HepG2 (cell line): ENCODE data around the gene ZNF764. TPM values are rescaled to one million over a fixed set of nuclear protein-coding genes. Genes with fewer than 3 reads are reported as not detected.
A peak's percentile ranks its signal among the peaks of the same experiment; 100 is the strongest.

ENCODE experiments used
- ATAC-seq: fragments of 200-7000 bp; cut with Tn5 transposase; 3 replicates; pipeline ENCODE4 v1.9.1; 2020; ENCODE audit warnings: mild to moderate bottlenecking, moderate library complexity
- BruUV-seq: library from RNA; stranded (reverse); fragments of 400-500 nt; replicated peaks from 2 replicates; lab custom pipeline; 2021; lab: Mats Ljungman, UMichigan
- CTCF ChIA-PET: fragments of 300-600 bp; formaldehyde crosslinking; extraction: SDS; loops from one replicate; lab custom pipeline; 2021; ENCODE audit warnings: low total read pairs, inconsistent platforms, low intra/inter-chr PET ratio; lab: Yijun Ruan, JAX
- POLR2A ChIA-PET: fragments of 350-600 bp; sonication (Branson Sonifier 250); formaldehyde crosslinking; loops from one replicate; lab custom pipeline; 2020; ENCODE audit warnings: antibody characterized with exemption, inconsistent platforms; lab: Yijun Ruan, JAX
- DNase-seq: peaks from one replicate; pipeline ENCODE4 v3.0.0-alpha.2; 2015; ENCODE audit warnings: low spot score
- FAIRE-seq: peaks from 3 replicates; lab custom pipeline; 2011; peaks lifted over from hg19 to GRCh38; lab: Jason Lieb, UNC
- H2AFZ ChIP-seq: one replicate; pipeline ENCODE4 v1.6.1; 2011; ENCODE audit warnings: low read length, inconsistent platforms
- H3K27ac ChIP-seq: fragments of 300-600 bp; 3 replicates; pipeline ENCODE4 v1.8.0; 2011; ENCODE audit warnings: mixed run types, mild to moderate bottlenecking, mixed read lengths, low read length, inconsistent platforms; ENCODE audit not compliant: insufficient read depth; ENCODE audit errors: extremely low read length
- H3K27me3 ChIP-seq, 2 experiments: fragments of 200-600 bp in 1 of 2; 2 replicates in 1 of 2; 3 replicates in 1 of 2; pipeline versions ENCODE4 v1.6.0 to v1.8.0; 2011; ENCODE audit warnings: low read length in 2 of 2, mild to moderate bottlenecking in 2 of 2, moderate library complexity in 2 of 2, inconsistent platforms in 1 of 2; ENCODE audit not compliant: insufficient read depth in 2 of 2, control insufficient read depth in 1 of 2
- H3K36me3 ChIP-seq, 2 experiments: fragments of 200-600 bp in 1 of 2; replicated peaks in 1 of 2; 2 replicates in 1 of 2; 3 replicates in 1 of 2; pipeline versions ENCODE4 v1.5.1 to v1.8.0; 2011; ENCODE audit warnings: low read length in 2 of 2, inconsistent platforms in 1 of 2; ENCODE audit not compliant: insufficient read depth in 2 of 2, control insufficient read depth in 1 of 2
- H3K4me1 ChIP-seq: 2 replicates; pipeline ENCODE4 v1.5.1; 2012; ENCODE audit warnings: low read length, inconsistent platforms; ENCODE audit not compliant: insufficient read depth
- H3K4me2 ChIP-seq: 2 replicates; pipeline ENCODE4 v1.6.0; 2011; ENCODE audit warnings: low read depth, low read length, inconsistent platforms
- H3K4me3 ChIP-seq, 3 experiments: fragments of 200-600 bp in 1 of 3; sonication (generic), shearing (Covaris generic) in 1 of 3; replicated peaks in 1 of 3; 2 replicates each; pipeline ENCODE4 v1.5.1; 2011 to 2016; ENCODE audit warnings: low read length in 3 of 3, inconsistent platforms in 2 of 3, low read depth in 2 of 3, mild to moderate bottlenecking in 2 of 3, control low read depth in 1 of 3, mixed read lengths in 1 of 3; ENCODE audit not compliant: insufficient read depth in 1 of 3
- H3K79me2 ChIP-seq: one replicate; pipeline ENCODE4 v1.6.1; 2011; ENCODE audit warnings: low read length, inconsistent platforms; ENCODE audit not compliant: insufficient read depth
- H3K9ac ChIP-seq: 2 replicates; pipeline ENCODE4 v1.6.0; 2011; ENCODE audit warnings: mild to moderate bottlenecking, low read depth, low read length, inconsistent platforms; ENCODE audit not compliant: insufficient read depth
- H3K9me3 ChIP-seq: 2 replicates; pipeline ENCODE4 v1.5.1; 2012; ENCODE audit warnings: mild to moderate bottlenecking, low read length
- H4K20me1 ChIP-seq: 2 replicates; pipeline ENCODE4 v1.6.0; 2011; ENCODE audit warnings: inconsistent platforms, mild to moderate bottlenecking, low read length, moderate library complexity; ENCODE audit not compliant: insufficient read depth
- GTF3A ChIP-seq: sonication (generic); formaldehyde crosslinking; conservative IDR thresholded peaks from 2 replicates; pipeline ENCODE4 v1.4.0; 2020; ENCODE audit warnings: mild to moderate bottlenecking, missing genetic modification reagents
- GZF1 ChIP-seq: sonication (generic); formaldehyde crosslinking; IDR thresholded peaks from 2 replicates; pipeline ENCODE4 v1.5.1; 2020; ENCODE audit warnings: mild to moderate bottlenecking, missing genetic modification reagents
- KDM5A ChIP-seq: fragments of 200-600 bp; sonication (generic); IDR thresholded peaks from 2 replicates; pipeline ENCODE4 v1.7.0; 2018; ENCODE audit warnings: antibody characterized with exemption, mild to moderate bottlenecking, low read length, borderline replicate concordance
- ZBTB42 ChIP-seq: sonication (generic); formaldehyde crosslinking; IDR thresholded peaks from 2 replicates; pipeline ENCODE4 v1.5.0; 2020; ENCODE audit warnings: mild to moderate bottlenecking, missing genetic modification reagents
- ZNF333 ChIP-seq: sonication (generic); formaldehyde crosslinking; IDR thresholded peaks from 2 replicates; pipeline ENCODE4 v1.4.0; 2020; ENCODE audit warnings: mild to moderate bottlenecking, missing genetic modification reagents, borderline replicate concordance
- ZNF567 ChIP-seq: sonication (generic); formaldehyde crosslinking; IDR thresholded peaks from 2 replicates; pipeline ENCODE4 v1.8.1; 2023; ENCODE audit warnings: mild to moderate bottlenecking, missing genetic modification reagents, borderline replicate concordance
- ZNF883 ChIP-seq: sonication (generic); formaldehyde crosslinking; IDR thresholded peaks from 2 replicates; pipeline ENCODE4 v1.5.1; 2020; ENCODE audit warnings: mild to moderate bottlenecking, missing genetic modification reagents; ENCODE audit errors: not compliant biosample characterization
- WGBS: methylation state at CpG from one replicate; pipeline ENCODE4 v1.1.6; 2017; ENCODE audit warnings: low lambda C conversion rate; 5-methylcytosine and 5-hydroxymethylcytosine counted together
- in situ Hi-C: cut with HindIII; loops from 2 replicates; pipeline ENCODE4 v1.10.0; 2017; ENCODE audit warnings: low pct_unique_long_range_greater_than_20kb; ENCODE audit not compliant: extremely low pct_ligation_motif_present
- intact Hi-C: fragments of 100-400 bp; cut with micrococcal nuclease; formaldehyde crosslinking; loops from one replicate; pipeline ENCODE4 v1.10.0; 2022; ENCODE audit not compliant: unreplicated experiment
- polyA plus RNA-seq, 8 experiments: library from polyadenylated mRNA; depleted of rRNA in 3 of 8; stranded (reverse) in 7 of 8; unstranded in 1 of 8; fragments of >200 nt; fragmentation: Illumina TruSeq in 4 of 8; extraction: Trizol in 4 of 8; gene quantifications; 2 replicates each; pipeline versions ENCODE4 v1.2.1 to v1.2.3, GENCODE V29; 2011 to 2016; ENCODE audit warnings: low read depth in 4 of 8, missing spikeins in 1 of 8, mixed read lengths in 1 of 8; ENCODE audit not compliant: insufficient read depth in 1 of 8
- total RNA-seq, 5 experiments: library from RNA; depleted of rRNA; stranded (reverse); fragments of >200 nt; fragmentation: Illumina TruSeq; extraction: Trizol; gene quantifications; 2 replicates each; pipeline ENCODE4 v1.2.3, GENCODE V29; 2016; ENCODE audit warnings: low read depth in 1 of 5
- TF ChIP-seq, protein P1 (sequence below): sonication (generic); formaldehyde crosslinking; IDR thresholded peaks from 2 replicates; pipeline ENCODE4 v1.9.0; 2021; ENCODE audit warnings: missing genetic modification reagents, borderline replicate concordance
- TF ChIP-seq, protein P2 (sequence below): sonication (generic); formaldehyde crosslinking; IDR thresholded peaks from 2 replicates; pipeline ENCODE4 v1.5.1; 2020; ENCODE audit warnings: missing genetic modification reagents, mild to moderate bottlenecking, borderline replicate concordance
- TF ChIP-seq, protein P3 (sequence below): sonication (generic); formaldehyde crosslinking; conservative IDR thresholded peaks from 2 replicates; pipeline ENCODE4 v1.4.0; 2020; ENCODE audit warnings: missing genetic modification reagents
- TF ChIP-seq, protein P4 (sequence below): sonication (generic); formaldehyde crosslinking; IDR thresholded peaks from 2 replicates; pipeline ENCODE4 v1.5.0; 2020; ENCODE audit warnings: missing genetic modification reagents
- TF ChIP-seq, protein P5 (sequence below): sonication (generic); formaldehyde crosslinking; IDR thresholded peaks from 2 replicates; pipeline ENCODE4 v1.5.0; 2020; ENCODE audit warnings: mild to moderate bottlenecking, missing genetic modification reagents

Gene ZNF764
- total and polyA plus RNA-seq, 2 of the 13 experiments (the other 11 are each of a cell fraction or from before 2014, with no cell fraction given) = 4.1 to 9.1 TPM

DNA sequence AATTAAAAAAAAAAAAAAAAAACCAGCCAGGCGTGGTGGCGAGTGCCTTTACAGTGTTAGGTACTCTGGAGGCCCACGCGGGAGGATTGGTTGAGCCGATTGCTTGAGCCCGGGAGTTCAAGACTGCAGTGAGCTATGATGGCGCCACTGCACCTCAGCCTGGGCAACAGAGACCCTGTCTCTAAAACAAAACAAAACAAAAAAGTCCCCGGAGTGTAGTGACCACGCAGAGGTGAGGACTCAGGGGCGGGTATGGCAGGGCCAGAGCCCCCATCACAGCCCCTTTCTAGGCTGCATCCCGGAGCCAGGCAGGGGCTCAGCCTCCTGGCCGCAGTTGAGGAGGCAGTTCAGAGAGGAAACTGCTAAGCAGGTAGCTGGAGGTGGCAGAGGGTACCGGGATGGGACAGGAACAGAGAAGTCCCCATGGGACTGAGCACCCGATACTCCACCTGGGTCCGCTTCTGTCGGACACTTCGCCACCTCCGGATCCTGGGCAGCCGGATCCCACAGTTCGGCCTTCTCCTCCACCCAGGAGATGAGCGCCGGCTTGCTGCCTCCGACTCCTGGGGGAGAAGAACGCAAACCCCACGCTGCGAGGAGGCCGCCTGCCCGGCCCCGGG is 24.3 kb downstream of the ZNF764 start:
- WGBS = 1% methylated on average over 24 of the region's 29 CpGs
- Histone ChIP-seq H4K20me1 (no peaks in the 10 kb centered on the region), H3K79me2 (peaks cover 31% of the 10 kb centered on the region), H3K4me1 (peaks cover 62% of the 10 kb centered on the region), H3K36me3 (peaks cover 0 to 1% of the 10 kb centered on the region in 2 experiments; a peak in 1 of 5 replicates), H3K9ac (peak overlapping the region; percentile 89), H2AFZ (no peak overlapping the region), H3K27ac (peak overlapping the region; percentile 85), H3K4me3 (peak overlapping the region; percentile 75 to 93 (median 81)), H3K9me3 (no peaks in the 10 kb centered on the region), H3K27me3 (no peaks in the 10 kb centered on the region; a peak in 1 of 5 replicates), H3K4me2 (peak overlapping the region; percentile 95)
- ChIA-PET CTCF (interaction anchor here (0.9 kb wide), 1 partner anchor 103 kb away, joined by 3 read pairs; no protein-coding TSS in a partner anchor), POLR2A (interaction anchor here (0.6 to 5.1 kb wide), 22 partner anchors 9 to 468 kb away, joined by 3 to 187 read pairs (median 5); partner anchors contain the start of genes ALDOA, CD2BP2, DCTPP1 and FBRS)
- in situ Hi-C loops = no loop called here
- ATAC-seq = peak; percentile 14
- intact Hi-C loops = loop anchor here (1.0 to 2.0 kb wide), 3 partner anchors 25 to 104 kb away; partner anchors contain the start of genes DCTPP1 and ZNF764
- no peak for DNase-seq
- BruUV-seq = no TSS peak
- FAIRE-seq = no peak
- TF ChIP-seq, protein P1, sequence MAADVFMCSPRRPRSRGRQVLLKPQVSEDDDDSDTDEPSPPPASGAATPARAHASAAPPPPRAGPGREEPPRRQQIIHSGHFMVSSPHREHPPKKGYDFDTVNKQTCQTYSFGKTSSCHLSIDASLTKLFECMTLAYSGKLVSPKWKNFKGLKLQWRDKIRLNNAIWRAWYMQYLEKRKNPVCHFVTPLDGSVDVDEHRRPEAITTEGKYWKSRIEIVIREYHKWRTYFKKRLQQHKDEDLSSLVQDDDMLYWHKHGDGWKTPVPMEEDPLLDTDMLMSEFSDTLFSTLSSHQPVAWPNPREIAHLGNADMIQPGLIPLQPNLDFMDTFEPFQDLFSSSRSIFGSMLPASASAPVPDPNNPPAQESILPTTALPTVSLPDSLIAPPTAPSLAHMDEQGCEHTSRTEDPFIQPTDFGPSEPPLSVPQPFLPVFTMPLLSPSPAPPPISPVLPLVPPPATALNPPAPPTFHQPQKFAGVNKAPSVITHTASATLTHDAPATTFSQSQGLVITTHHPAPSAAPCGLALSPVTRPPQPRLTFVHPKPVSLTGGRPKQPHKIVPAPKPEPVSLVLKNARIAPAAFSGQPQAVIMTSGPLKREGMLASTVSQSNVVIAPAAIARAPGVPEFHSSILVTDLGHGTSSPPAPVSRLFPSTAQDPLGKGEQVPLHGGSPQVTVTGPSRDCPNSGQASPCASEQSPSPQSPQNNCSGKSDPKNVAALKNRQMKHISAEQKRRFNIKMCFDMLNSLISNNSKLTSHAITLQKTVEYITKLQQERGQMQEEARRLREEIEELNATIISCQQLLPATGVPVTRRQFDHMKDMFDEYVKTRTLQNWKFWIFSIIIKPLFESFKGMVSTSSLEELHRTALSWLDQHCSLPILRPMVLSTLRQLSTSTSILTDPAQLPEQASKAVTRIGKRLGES = 0 out of 2 replicates have a peak, but pooled peaks have one; percentile 53
- TF ChIP-seq KDM5A (peak; percentile 19; the same call in 1 of the 2 replicates), ZNF883 (peak; percentile 47), GZF1 (no peak), ZNF333 (CRISPR knock-in tag) (0 out of 2 replicates have a peak, but pooled peaks have one; percentile 1), GTF3A (CRISPR knock-in tag) (no peak), ZBTB42 (CRISPR knock-in tag) (peak; percentile 32; the same call in 1 of the 2 replicates), ZNF567 (CRISPR knock-in tag) (peak; percentile 2; the same call in 1 of the 2 replicates)
- TF ChIP-seq, protein P2, sequence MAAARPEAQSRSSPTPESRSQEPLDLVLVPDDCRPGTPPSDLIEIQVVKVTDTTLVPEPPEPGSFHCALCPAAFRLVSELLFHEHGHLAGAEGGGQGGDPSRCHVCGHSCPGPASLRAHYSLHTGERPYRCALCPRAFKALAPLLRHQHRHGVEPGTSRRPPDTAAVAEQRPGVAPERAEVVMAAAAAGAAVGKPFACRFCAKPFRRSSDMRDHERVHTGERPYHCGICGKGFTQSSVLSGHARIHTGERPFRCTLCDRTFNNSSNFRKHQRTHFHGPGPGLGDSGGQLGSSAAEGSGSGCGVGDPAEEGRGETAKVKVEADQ (CRISPR knock-in tag) = 0 out of 2 replicates have a peak, but pooled peaks have one; percentile 53
- TF ChIP-seq, protein P3, sequence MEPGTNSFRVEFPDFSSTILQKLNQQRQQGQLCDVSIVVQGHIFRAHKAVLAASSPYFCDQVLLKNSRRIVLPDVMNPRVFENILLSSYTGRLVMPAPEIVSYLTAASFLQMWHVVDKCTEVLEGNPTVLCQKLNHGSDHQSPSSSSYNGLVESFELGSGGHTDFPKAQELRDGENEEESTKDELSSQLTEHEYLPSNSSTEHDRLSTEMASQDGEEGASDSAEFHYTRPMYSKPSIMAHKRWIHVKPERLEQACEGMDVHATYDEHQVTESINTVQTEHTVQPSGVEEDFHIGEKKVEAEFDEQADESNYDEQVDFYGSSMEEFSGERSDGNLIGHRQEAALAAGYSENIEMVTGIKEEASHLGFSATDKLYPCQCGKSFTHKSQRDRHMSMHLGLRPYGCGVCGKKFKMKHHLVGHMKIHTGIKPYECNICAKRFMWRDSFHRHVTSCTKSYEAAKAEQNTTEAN (CRISPR knock-in tag) = peak; percentile 55
- TF ChIP-seq, protein P4, sequence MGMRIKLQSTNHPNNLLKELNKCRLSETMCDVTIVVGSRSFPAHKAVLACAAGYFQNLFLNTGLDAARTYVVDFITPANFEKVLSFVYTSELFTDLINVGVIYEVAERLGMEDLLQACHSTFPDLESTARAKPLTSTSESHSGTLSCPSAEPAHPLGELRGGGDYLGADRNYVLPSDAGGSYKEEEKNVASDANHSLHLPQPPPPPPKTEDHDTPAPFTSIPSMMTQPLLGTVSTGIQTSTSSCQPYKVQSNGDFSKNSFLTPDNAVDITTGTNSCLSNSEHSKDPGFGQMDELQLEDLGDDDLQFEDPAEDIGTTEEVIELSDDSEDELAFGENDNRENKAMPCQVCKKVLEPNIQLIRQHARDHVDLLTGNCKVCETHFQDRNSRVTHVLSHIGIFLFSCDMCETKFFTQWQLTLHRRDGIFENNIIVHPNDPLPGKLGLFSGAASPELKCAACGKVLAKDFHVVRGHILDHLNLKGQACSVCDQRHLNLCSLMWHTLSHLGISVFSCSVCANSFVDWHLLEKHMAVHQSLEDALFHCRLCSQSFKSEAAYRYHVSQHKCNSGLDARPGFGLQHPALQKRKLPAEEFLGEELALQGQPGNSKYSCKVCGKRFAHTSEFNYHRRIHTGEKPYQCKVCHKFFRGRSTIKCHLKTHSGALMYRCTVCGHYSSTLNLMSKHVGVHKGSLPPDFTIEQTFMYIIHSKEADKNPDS (CRISPR knock-in tag) = 0 out of 2 replicates have a peak, but pooled peaks have one; percentile 53
- TF ChIP-seq, protein P5, sequence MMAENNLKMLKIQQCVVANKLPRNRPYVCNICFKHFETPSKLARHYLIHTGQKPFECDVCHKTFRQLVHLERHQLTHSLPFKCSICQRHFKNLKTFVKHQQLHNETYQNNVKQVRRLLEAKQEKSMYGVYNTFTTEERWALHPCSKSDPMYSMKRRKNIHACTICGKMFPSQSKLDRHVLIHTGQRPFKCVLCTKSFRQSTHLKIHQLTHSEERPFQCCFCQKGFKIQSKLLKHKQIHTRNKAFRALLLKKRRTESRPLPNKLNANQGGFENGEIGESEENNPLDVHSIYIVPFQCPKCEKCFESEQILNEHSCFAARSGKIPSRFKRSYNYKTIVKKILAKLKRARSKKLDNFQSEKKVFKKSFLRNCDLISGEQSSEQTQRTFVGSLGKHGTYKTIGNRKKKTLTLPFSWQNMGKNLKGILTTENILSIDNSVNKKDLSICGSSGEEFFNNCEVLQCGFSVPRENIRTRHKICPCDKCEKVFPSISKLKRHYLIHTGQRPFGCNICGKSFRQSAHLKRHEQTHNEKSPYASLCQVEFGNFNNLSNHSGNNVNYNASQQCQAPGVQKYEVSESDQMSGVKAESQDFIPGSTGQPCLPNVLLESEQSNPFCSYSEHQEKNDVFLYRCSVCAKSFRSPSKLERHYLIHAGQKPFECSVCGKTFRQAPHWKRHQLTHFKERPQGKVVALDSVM (CRISPR knock-in tag) = peak; percentile 60; the same call in 1 of the 2 replicates
